GM19395 (cell line): ENCODE measurements around the gene RNF157.

Experiments used
- ATAC-seq: cut with Tn5 transposase; IDR thresholded peaks from one replicate; pipeline ENCODE4 v1.9.1; 2021; ENCODE audit warnings: mild to moderate bottlenecking, moderate library complexity; ENCODE audit not compliant: unreplicated experiment

RNF157 gene

DNA sequence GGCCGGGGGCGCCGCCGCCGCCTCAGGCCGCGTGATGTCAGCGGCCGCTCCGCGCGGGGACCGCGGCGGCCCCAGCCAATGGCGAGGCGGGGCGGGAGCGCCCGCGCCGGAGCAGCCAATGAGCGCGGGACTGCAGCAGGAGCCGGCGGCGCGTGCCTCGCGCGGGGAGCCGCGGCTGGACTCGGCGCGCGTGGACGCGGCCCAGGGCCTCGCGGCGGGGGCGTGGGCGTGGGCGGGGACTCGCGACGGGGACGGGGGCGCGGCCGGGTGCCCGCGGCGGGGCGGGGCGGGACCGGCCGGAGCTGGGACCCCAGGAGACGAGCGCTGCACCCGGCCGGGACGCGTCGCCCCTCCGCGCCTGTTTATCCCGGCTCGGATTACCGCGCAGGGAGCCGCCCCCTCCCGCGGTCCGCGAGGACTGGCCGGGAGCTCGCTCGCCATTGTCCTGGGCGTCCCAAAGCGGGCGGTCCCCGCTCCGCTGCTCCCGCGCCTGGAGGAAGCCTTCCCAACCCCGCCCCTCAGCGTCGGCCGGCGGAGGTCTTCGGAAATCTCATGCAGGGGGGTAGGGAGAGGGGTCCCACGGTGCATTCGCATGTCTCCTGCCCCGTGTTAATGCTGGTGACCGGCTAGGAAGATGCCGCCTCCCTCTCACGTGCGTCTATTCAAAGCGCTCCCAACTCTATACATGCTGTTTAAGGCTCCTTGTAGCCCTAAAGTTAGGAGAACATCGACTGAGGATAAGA is at the start of gene RNF157:
Gene RNF157, minus strand, starts transcription at position 33 of the 743 bp plus-strand sequence. CDS start 253 bp downstream, outside the sequence.
- no peak for ATAC-seq

DNA sequence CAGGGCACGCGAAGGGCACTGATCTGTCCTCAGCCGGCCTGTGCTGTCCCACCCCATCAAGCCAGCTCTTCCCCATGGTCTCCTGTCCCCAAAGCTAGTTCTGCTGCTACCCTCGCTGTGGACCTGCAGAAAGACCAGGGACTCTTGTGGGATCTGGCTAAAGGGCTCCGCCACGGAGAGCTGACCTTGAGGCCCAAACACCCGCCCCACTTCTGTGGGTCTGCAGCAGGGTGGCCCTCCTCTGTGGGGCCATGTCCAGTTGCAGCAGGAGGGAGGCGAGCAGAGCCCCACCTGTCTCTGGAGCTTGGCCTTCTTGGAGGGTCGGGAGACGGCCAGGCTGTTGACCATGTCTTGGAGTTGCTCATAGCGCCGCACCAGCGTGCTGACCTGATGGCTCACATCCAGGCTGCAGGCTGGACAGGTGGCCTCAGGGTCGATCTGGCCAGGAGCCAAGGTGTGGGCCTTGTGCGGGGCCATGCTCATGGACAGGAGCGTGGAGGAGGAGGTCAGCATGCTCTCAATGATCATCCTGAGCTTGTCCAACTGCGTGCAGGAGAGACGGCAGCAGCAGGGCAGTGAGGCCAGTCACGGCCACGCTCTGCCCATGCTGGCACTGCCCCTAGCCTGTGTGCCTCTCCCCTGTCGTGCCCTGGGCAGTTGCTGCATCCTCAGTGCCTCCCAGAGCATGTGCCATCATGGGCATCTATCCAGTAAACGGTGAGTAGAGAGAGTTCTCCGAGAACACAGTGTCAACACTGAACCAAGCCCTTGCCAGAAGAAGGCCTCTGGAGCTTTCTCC is 41.5 kb upstream of the RNF157 start:
- no peak for ATAC-seq

DNA sequence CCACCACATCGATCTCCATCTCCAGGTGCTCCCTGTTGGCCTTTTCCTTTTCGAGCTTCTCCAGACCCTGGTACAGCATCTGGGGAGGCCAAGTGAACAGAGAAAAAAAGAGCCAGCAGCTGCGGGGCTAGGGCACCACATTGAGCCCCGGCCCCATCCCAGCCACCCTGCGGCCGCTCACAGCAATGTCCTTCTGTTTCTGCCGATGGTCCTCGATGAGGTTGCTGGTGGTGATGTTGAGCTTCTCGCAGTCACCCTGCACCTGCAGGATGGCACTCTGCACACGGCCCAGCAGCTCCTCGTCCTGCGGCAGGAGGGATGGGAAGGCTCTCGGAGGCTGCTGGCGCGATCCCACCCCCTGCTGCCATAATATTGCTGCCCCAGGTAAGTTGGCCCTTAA is 40.4 kb upstream of the RNF157 start:
- no peak for ATAC-seq

DNA sequence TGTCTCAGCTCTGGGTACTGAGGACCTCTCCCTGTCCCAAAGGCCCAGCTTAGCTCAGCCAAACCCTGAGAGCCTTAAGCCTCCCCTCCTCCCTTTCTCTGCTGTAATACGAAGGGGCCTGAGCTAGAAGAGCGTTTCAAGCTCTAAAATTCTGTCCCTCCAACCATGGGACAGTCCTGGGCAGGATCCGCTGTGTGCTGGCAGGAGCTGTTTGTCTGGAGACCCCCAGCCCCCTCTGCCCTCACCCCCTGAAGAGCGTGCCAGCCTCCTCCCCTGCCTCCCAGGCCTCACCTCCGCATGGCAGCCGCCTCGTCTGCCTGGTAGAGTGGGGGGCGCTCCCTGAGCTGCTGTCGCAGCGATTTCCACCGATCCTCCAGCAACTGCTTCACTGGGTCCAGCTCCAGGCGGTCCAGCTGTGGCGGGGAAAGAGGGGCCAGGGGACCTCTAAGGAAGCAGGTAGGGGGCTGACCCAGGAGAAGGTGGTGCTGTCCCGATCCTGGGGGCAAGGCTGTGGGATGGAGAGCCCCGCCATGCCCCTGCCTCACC is 39.5 kb upstream of the RNF157 start:
- no peak for ATAC-seq

GRCh38 chr17:76278952-76279741 is 38.9 kb upstream of the RNF157 start:
- ATAC-seq, result peak; percentile 62

DNA sequence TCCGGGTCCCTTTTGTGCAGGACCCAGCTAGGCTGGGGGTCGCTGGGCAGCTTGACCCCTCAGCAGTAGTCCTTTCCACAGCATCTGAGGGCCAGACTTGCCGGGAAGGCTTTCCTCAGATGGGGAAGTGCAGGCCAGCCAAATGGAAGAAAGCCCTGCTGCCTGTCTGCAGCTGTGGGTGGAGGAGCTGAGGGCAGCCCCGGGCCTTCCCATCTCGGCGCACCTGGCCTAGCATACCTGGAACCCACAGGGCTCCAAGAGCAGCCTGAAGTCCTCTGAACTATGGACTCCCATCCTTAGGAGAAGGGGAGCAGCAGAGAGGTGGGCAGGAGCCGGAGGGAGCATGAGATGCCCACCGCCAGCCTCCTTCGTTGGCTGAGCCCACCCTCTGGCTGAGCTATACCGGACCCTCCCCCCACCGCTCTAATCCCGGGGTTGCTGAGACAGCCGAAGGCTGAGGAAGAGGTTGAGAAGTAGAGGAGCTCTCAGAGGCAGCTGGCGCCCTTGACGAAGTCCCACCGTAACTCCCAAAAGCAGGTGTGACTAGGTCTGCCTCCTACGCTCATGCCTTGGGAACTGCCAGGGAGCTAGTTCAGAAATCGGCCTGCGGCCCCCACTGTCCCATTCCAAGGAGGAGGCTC is 38.1 kb upstream of the RNF157 start:
- ATAC-seq, result no peak

- no peak for ATAC-seq
Observed at GRCh38 chr17:76277300-76278267, 37.3 kb upstream of the RNF157 start.

DNA sequence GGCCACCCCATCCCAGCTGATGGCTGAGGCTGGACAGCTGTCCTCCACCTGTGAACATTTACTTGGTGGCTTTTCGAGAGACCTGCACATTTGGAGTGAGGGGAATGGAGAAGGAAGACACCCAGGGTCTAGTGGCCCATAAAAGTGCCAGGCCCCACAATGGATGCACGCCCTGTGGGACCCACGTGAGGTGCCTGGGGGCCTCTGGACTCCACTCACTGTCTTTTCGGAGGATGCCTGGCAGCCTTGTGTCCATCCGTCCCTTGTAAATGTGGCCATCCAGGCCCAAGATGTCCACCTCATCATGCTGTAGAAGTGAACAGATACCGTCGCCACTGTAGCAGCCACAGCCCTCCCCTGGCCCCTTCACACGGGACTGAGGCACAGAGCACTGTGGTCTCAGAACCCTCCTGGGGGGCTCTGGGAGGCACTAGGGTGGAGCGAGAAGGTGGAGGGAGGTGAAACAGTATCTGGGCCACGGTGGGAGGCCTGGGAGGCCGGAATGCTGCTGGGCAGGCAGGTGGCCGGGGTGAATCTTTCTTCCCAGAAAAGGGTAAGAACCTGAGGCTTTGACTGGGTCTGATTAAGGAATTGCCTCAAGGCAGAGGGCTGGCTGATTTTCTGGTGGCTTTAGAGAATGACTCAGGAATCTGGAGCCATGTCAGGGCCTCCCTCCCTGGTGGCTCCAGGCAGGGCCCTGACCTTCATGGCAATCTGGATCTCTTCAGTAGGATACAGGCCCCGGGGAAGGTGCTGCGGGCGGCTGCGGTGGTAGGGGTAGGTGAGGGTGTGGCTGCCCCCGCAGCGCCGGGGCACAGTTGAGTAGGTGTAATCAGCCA is 36.4 kb upstream of the RNF157 start:
- ATAC-seq, result no peak

- no peak for ATAC-seq
Observed at GRCh38 chr17:76276069-76276431, 35.8 kb upstream of the RNF157 start.

- ATAC-seq, result no peak
Observed at GRCh38 chr17:76275382-76276068, 35.2 kb upstream of the RNF157 start.

- ATAC-seq, result no peak
Observed at GRCh38 chr17:76274112-76274956, 34.0 kb upstream of the RNF157 start.

- ATAC-seq, result no peak
Observed at GRCh38 chr17:76273445-76274111, 33.3 kb upstream of the RNF157 start.

- ATAC-seq, result peak; percentile 21
Observed at GRCh38 chr17:76272541-76273444, 32.5 kb upstream of the RNF157 start.

DNA sequence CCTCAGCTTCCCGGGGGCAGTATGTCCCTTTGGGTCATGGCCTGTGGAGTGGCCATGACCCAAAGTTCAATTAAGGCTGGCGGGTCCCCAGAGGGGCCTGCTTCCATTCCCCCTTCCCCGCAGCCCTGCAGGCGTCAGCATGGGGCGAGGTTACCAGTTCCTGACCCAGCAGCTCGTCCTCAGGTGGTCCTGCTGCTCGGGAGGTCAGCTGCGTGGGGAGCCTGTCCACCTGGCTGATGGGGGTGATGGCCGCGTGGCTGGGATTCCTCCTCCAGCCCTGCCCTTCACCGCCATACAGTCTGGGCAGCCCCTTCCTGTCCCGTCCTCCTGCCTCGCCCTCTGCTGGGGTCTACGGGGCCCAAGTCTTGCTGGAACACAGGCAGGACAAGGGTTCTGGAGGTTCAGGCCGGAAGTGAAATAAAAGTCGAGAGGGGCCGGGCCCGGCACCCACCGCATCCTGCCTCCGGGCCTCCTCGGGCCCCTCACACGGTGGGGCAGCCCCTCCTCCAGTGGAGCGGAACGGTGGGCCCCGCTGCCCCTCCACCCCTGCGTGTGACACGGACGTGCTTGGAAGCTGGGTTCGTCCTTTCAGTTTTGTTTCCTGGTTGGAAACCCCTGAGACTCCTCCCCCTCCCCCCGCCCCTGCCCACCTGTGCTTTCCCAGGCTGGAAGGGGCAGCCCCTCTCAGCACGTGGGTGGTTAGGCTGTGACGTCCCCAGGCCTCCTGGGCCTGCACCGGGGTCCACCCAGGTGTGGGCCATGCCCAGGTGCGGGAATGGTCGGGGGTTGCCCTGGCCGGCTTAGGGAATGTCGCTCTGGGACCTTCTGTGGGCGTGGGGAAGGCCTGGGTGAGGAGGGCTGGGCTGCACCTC is 31.6 kb upstream of the RNF157 start:
- ATAC-seq, result peak; percentile 53
